ENCODE data around the gene IL37.
"Not testable (repeated sequence)": the region's sequence is repeated elsewhere in the genome, so short reads cannot be mapped to it uniquely, and the experiment has no call there.

Gene IL37

GRCh38 chr2:112933261-112933660 is 22.3 kb downstream of the IL37 start (continued):
- TF ChIP-seq POU6F1 (CRISPR knock-in tag; IDR thresholded peaks at IDR 0.05; ENCODE audit: borderline replicate concordance, low read depth) (no peak), BACH2 (CRISPR knock-in tag; IDR thresholded peaks at IDR 0.05; ENCODE audit: borderline replicate concordance) (no peak), CREB5 (CRISPR knock-in tag; IDR thresholded peaks at IDR 0.05; ENCODE audit: low read depth) (no peak), ARNTL (CRISPR knock-in tag; IDR thresholded peaks at IDR 0.05; ENCODE audit: borderline replicate concordance, low read depth) (no peak), SNAI2 (CRISPR knock-in tag; IDR thresholded peaks at IDR 0.05) (no peak), ISL1 (CRISPR knock-in tag; IDR thresholded peaks at IDR 0.05) (no peak), PPARA (CRISPR knock-in tag; IDR thresholded peaks at IDR 0.05; ENCODE audit: borderline replicate concordance) (no peak)

- not testable (repeated sequence) for ATAC-seq
Observed at GRCh38 chr2:112934117-112934516, 23.2 kb downstream of the IL37 start.

- no peak for TF ChIP-seq RARB (CRISPR knock-in tag; IDR thresholded peaks at IDR 0.05)
- no peak for TF ChIP-seq ESRRG (CRISPR knock-in tag; IDR thresholded peaks at IDR 0.05)
- no peak for TF ChIP-seq ZC3H10 (CRISPR knock-in tag; IDR thresholded peaks at IDR 0.05)
- no peak for TF ChIP-seq PATZ1 (CRISPR knock-in tag; IDR thresholded peaks at IDR 0.05; ENCODE audit: borderline replicate concordance)
- no peak for TF ChIP-seq TSHZ2 (CRISPR knock-in tag; IDR thresholded peaks at IDR 0.05)
- TF ChIP-seq OSR1 (CRISPR knock-in tag; IDR thresholded peaks at IDR 0.05), result no peak
- no peak for TF ChIP-seq ZNF8 (CRISPR knock-in tag; IDR thresholded peaks at IDR 0.05)
- TF ChIP-seq TOX (CRISPR knock-in tag; IDR thresholded peaks at IDR 0.05; ENCODE audit: borderline replicate concordance), result no peak
- no peak for TF ChIP-seq BACH2 (CRISPR knock-in tag; IDR thresholded peaks at IDR 0.05; ENCODE audit: borderline replicate concordance)
- TF ChIP-seq ARNTL (CRISPR knock-in tag; IDR thresholded peaks at IDR 0.05; ENCODE audit: borderline replicate concordance, low read depth), result no peak
- TF ChIP-seq POU6F1 (CRISPR knock-in tag; IDR thresholded peaks at IDR 0.05; ENCODE audit: borderline replicate concordance, low read depth), result no peak
- TF ChIP-seq PPARA (CRISPR knock-in tag; IDR thresholded peaks at IDR 0.05; ENCODE audit: borderline replicate concordance), result no peak
- no peak for TF ChIP-seq SNAI2 (CRISPR knock-in tag; IDR thresholded peaks at IDR 0.05)
- no peak for TF ChIP-seq CREB5 (CRISPR knock-in tag; IDR thresholded peaks at IDR 0.05; ENCODE audit: low read depth)
- TF ChIP-seq CSDC2 (CRISPR knock-in tag; IDR thresholded peaks at IDR 0.05), result no peak
- TF ChIP-seq TCF4 (CRISPR knock-in tag; IDR thresholded peaks at IDR 0.05; ENCODE audit: borderline replicate concordance), result no peak
- no peak for ATAC-seq
Observed at GRCh38 chr2:112936927-112937232, 25.9 kb downstream of the IL37 start.

- no peak for ATAC-seq
- TF ChIP-seq ESRRG (CRISPR knock-in tag; IDR thresholded peaks at IDR 0.05) (no peak), TOX (CRISPR knock-in tag; IDR thresholded peaks at IDR 0.05; ENCODE audit: borderline replicate concordance) (no peak), GLIS3 (CRISPR knock-in tag; IDR thresholded peaks at IDR 0.05) (no peak), ZFP3 (CRISPR knock-in tag; IDR thresholded peaks at IDR 0.05) (no peak), POU6F1 (CRISPR knock-in tag; IDR thresholded peaks at IDR 0.05; ENCODE audit: borderline replicate concordance, low read depth) (no peak)
Observed at GRCh38 chr2:112938904-112939303, 27.9 kb downstream of the IL37 start.

Data from SK-N-SH treated with all-trans-retinoic acid at 6 μM for 48 hours (cell line).